ENCODE measurements around the gene SEMA5A. TPM values are rescaled to one million over a fixed set of nuclear protein-coding genes. Genes with fewer than 3 reads are reported as not detected.

The SEMA5A gene
- total and polyA plus RNA-seq, 2 of the 8 experiments (the other 6 are each of a cell fraction or from before 2014, with no cell fraction given), result 5.3 to 8.9 TPM

DNA sequence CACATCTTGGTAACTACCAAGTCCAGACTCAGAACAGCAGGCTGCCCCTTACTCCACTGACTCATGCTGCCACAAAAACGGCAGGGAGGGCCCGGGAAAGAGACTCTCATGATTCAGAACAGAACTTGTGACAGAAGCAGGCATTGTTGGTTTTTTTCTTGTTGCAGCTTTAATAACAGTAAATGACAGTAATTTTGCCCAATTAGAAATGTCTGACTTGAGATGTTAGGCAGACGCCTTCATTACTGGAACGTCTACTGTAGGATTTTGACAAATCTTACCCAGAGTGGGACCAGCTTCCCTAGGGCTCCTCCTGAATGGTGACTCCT is 77.9 kb downstream of the SEMA5A start:
- Histone ChIP-seq H3K79me1 (ENCODE audit: low read depth, low read length) (no peaks in the 10 kb centered on the region), H3K23me2 (ENCODE audit: low read depth, low read length) (no peaks in the 10 kb centered on the region), H2BK5ac (ENCODE audit: low read depth, low read length) (no peak overlapping the region), H4K91ac (replicated peaks; ENCODE audit: insufficient read length, low read length) (no peak overlapping the region), H2AK5ac (ENCODE audit: low read depth, low read length) (no peak overlapping the region), H4K5ac (ENCODE audit: insufficient read length, low read depth, low read length) (no peak overlapping the region), H3K23ac (ENCODE audit: insufficient read length) (no peak overlapping the region), H3K9me3 (ENCODE audit: insufficient read depth in 2 of 2, low read depth in 1 of 2, low read length in 1 of 2) (no peaks in the 10 kb centered on the region), H2BK15ac (ENCODE audit: low read length) (no peak overlapping the region), H2AFZ (ENCODE audit: low read length) (no peak overlapping the region), H3K9ac (replicated peaks in 1 of 4; ENCODE audit: extremely low read depth in 1 of 4, low read depth in 3 of 4, low read length in 3 of 4) (no peak overlapping the region), H4K8ac (ENCODE audit: extremely low read depth, insufficient read depth, low read length) (no peak overlapping the region), H3K18ac (ENCODE audit: extremely low read depth, low read length) (no peak overlapping the region), H2BK12ac (ENCODE audit: low read depth, low read length) (no peak overlapping the region), H3K79me2 (ENCODE audit: control insufficient read depth in 1 of 2, insufficient read depth in 2 of 2, low read length in 2 of 2) (no peaks in the 10 kb centered on the region), H4K20me1 (replicated peaks in 1 of 2; ENCODE audit: control insufficient read depth in 1 of 2, insufficient read depth in 2 of 2, low read length in 2 of 2) (no peaks in the 10 kb centered on the region), H3K27me3 (replicated peaks in 1 of 4; ENCODE audit: control insufficient read depth in 3 of 4, extremely low read depth in 1 of 4, insufficient read depth in 3 of 4, low read length in 3 of 4) (no peaks in the 10 kb centered on the region), H2BK120ac (replicated peaks; ENCODE audit: low read depth, low read length) (no peak overlapping the region), H3K56ac (replicated peaks; ENCODE audit: insufficient read length, low read depth, low read length) (no peak overlapping the region), H3K36me3 (ENCODE audit: control insufficient read depth in 2 of 4, insufficient read depth in 4 of 4, low read length in 3 of 4) (no peaks in the 10 kb centered on the region), H3K4me3 (ENCODE audit: extremely low read depth in 1 of 4, insufficient read depth in 2 of 4, low read depth in 3 of 4, low read length in 4 of 4) (no peak overlapping the region), H3K4me1 (replicated peaks in 1 of 4; ENCODE audit: control insufficient read depth in 3 of 4, insufficient read depth in 4 of 4, low read length in 3 of 4) (peaks cover 0 to 2% (median under 1%) of the 10 kb centered on the region in 4 experiments; a peak in 1 of 7 replicates), H3K14ac (ENCODE audit: insufficient read length) (no peak overlapping the region), H3K4ac (replicated peaks; ENCODE audit: insufficient read length, low read depth, low read length) (no peak overlapping the region), H2BK20ac (ENCODE audit: low read length) (no peak overlapping the region), H3K27ac (ENCODE audit: low read depth, low read length) (no peak overlapping the region), H3K4me2 (ENCODE audit: insufficient read depth in 1 of 2, low read depth in 2 of 2, low read length in 2 of 2) (no peak overlapping the region)
- ChIA-PET POLR2A (ENCODE audit: partially characterized antibody) (no interaction called here), CTCF (ENCODE audit: partially characterized antibody) (no interaction called here)
- TF ChIP-seq, protein P1, sequence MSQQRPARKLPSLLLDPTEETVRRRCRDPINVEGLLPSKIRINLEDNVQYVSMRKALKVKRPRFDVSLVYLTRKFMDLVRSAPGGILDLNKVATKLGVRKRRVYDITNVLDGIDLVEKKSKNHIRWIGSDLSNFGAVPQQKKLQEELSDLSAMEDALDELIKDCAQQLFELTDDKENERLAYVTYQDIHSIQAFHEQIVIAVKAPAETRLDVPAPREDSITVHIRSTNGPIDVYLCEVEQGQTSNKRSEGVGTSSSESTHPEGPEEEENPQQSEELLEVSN (IDR thresholded peaks at IDR 0.05), result no peak
- TF ChIP-seq EGR1 (IDR thresholded peaks at IDR 0.05; ENCODE audit: borderline replicate concordance, low read depth, low read length) (no peak), SP1 (IDR thresholded peaks at IDR 0.05; ENCODE audit: low read depth, low read length) (no peak), JUN (IDR thresholded peaks at IDR 0.05; ENCODE audit: low read depth, low read length) (no peak), SIN3A (conservative IDR thresholded peaks at IDR 0.05 in 1 of 2, IDR thresholded peaks at IDR 0.05 in 1 of 2; ENCODE audit: low read depth in 1 of 2, low read length in 2 of 2) (no peak), CBX8 (IDR thresholded peaks at IDR 0.05; ENCODE audit: borderline replicate concordance, low read depth, low read length) (no peak), CHD1 (IDR thresholded peaks at IDR 0.05; ENCODE audit: low read depth, low read length) (no peak), ZNF274 (IDR thresholded peaks at IDR 0.05; ENCODE audit: borderline replicate concordance, extremely low read depth, low read length) (no peak), RFX5 (IDR thresholded peaks at IDR 0.05; ENCODE audit: borderline replicate concordance, low read depth, low read length) (no peak), GABPA (IDR thresholded peaks at IDR 0.05; ENCODE audit: borderline replicate concordance, insufficient read depth, low read length) (no peak), RAD21 (IDR thresholded peaks at IDR 0.05 in 1 of 2, conservative IDR thresholded peaks at IDR 0.05 in 1 of 2; ENCODE audit: low read depth in 2 of 2, low read length in 2 of 2) (no peak)
- FAIRE-seq (no peak), DNase-seq (ENCODE audit: low read depth in 1 of 2, low spot score in 2 of 2) (no peak)
- WGBS, 2 experiments (ENCODE audit: extremely low coverage in 1 of 2, insufficient coverage in 1 of 2, insufficient read length in 1 of 2, insufficient replicate concordance in 2 of 2, low coverage in 1 of 2, low lambda C conversion rate in 2 of 2, missing lambda C conversion rate in 1 of 2), result 85% methylated on average over 4 of the region's 4 CpGs; no CpG with 5 or more reads in 1 of the 2 experiments

Data from H1 (cell line).